GM13977 (cell line): ENCODE results near the gene PKNOX2.

Experiments
- DNase-seq: peaks from one replicate; pipeline ENCODE4 v3.0.0; 2012; ENCODE audit warnings: low spot score
- in situ Hi-C: fragments of 300-500 bp; cut with MboI; formaldehyde crosslinking; loops from one replicate; pipeline ENCODE4 v1.12.0; 2022; ENCODE audit warnings: low sequenced_read_pairs, low pct_unique_long_range_greater_than_20kb, mixed read lengths, inconsistent platforms; ENCODE audit not compliant: unreplicated experiment
- TF ChIP-seq, protein P1 (sequence below): IDR thresholded peaks from 2 replicates; pipeline ENCODE4 v1.5.1; 2012; ENCODE audit warnings: mild to moderate bottlenecking, control low read depth; ENCODE audit not compliant: insufficient read depth; ENCODE audit errors: extremely low read depth, missing control alignments

PKNOX2 gene

DNA sequence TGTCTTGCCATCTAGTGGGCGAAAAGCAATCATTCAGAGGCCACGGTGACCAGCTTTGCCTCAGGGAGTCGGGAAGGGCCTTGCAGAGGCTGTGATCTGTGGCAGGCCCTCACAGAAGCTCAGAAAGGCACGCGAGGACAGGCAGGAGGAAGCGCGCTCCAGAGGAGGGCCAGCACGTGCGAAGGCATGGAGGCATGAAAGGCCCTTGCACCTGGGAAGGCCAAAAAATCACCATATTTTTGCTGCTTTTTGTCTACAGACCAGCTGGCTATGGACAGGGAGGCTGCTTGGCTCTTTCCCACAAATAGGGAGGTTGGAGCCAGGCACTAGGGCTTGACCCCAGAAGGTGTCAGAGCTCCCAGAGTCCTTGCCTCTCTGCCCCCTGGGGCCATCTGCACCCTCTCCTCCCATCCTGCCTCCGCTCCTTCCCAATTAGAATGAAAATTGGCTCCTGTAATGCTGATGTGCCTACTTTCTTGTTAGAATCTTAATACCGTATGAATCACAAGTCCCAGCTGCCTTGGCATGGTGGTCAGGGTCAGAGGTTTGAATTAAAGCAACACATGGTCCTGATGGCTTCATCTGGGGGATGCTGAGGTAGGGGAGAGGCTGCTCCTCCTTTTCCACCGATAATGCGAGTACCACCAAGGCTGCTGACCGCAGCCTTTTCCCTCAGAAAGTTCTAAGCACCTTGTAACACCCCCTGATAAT, 262.4 kb downstream of the PKNOX2 start:
- TF ChIP-seq, protein P1, sequence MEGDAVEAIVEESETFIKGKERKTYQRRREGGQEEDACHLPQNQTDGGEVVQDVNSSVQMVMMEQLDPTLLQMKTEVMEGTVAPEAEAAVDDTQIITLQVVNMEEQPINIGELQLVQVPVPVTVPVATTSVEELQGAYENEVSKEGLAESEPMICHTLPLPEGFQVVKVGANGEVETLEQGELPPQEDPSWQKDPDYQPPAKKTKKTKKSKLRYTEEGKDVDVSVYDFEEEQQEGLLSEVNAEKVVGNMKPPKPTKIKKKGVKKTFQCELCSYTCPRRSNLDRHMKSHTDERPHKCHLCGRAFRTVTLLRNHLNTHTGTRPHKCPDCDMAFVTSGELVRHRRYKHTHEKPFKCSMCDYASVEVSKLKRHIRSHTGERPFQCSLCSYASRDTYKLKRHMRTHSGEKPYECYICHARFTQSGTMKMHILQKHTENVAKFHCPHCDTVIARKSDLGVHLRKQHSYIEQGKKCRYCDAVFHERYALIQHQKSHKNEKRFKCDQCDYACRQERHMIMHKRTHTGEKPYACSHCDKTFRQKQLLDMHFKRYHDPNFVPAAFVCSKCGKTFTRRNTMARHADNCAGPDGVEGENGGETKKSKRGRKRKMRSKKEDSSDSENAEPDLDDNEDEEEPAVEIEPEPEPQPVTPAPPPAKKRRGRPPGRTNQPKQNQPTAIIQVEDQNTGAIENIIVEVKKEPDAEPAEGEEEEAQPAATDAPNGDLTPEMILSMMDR: no peak
- in situ Hi-C loops: no loop called here
- no peak for DNase-seq

DNA sequence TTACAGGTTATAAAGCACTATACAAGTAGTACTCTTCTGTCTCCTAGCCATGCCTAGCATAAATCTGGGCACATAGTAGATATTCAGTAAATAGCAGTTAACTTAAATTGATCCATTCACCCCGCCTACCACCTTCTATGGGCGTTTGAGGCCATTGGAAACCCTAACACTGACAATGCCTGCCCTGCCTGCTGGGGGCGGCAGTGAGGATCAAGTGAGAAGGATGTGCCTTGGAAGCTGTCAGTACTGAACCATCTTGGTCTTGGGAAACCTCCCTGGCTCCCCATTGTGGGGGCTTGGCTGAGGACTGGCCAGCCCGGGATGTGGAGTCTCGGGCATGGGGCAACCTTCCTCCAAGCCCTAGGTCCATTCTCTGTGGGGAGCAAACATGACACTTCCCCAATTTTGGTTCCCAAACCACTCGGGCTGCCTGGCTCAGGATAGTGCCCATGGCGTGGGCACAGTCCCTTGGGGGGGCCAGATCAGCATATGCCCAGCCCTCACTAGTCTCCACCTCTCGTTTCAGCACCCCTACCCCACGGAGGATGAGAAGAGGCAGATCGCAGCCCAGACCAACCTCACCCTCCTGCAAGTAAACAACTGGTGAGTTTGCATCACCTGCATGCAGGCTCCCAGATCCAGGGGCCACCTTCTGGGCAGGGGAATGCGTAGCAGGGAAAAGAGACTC, 264.1 kb downstream of the PKNOX2 start:
- TF ChIP-seq, protein P1: peak; percentile 12
- in situ Hi-C loops: no loop called here
- no peak for DNase-seq

DNA sequence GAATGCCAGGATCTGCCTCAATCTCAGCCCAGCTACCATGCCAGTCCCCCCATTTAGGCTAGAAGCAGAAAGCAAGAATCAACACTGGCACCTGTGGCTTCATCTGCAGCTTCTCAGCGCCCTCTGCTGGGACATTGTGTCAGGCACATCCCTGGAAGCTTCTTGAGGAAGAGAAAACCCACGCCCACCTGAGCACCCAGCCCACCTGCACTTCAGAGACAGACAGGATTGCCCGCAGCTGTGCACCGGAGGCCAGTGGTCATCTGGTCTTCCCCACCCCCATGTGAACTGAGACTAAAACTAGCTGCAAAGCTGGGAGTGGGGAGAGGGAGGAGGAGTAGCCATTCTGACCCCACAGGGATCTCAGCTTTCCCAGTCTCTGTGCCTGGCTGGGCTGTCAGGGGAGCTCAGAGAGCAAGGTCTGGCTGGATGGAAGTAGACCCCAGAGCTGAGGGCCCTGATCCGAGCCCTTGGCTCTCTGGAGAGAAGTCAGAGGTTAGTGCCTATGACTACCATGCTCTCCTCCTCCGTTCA, 264.7 kb downstream of the PKNOX2 start:
- peak; percentile 74 for DNase-seq
- TF ChIP-seq, protein P1: peak; percentile 87
- in situ Hi-C loops: no loop called here

DNA sequence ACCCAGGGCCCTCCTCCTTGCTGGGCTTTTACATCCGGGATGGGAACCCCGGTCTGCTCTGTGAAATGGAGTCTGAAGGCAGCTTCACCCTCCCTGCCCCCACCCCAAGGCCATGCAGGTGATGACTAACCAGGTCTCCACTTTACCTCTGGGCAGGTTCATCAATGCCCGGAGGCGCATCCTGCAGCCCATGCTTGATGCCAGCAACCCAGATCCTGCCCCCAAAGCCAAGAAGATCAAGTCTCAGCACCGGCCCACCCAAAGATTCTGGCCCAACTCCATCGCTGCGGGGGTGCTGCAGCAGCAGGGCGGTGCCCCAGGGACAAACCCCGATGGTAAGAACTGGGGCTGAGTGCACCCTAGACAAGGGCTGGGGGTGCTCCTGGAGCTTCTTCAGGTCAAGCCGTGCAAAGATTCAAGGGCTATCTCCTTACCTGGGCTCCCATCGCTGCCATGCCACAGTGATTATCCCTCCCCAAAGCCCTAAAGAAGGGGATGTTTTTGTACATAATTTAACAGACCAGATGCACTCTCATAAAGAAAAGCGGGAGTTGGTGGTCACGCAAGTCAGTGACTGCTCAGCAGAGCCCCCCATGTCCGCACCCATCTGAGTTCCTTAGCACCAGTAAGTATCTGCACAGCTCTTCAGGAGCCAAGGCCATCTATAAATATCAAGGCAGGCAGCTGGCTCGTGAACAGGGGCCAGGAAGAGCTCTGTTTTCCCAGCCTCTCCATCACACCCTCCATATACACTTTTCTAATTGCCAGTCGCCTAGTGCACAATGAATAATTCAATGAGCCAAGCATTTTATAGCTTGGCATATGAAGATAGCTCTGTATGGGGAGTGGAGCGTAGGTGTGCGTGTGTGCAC, 265.5 kb downstream of the PKNOX2 start:
- in situ Hi-C loops: no loop called here
- TF ChIP-seq, protein P1: no peak
- DNase-seq: no peak

DNA sequence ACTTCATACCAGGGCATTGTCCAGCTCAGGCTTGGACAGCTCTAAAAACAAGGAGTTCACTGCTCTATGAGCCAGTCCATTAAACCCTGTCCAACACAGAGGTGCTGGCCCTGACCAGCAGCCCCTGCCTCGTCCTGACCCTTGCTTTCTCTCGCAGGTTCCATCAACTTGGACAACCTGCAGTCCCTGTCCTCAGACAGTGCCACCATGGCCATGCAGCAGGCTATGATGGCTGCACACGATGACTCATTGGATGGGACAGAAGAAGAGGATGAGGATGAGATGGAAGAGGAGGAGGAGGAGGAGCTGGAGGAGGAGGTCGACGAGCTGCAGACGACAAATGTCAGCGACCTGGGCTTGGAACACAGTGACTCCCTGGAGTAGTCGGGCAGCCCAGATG, 266.5 kb downstream of the PKNOX2 start:
- in situ Hi-C loops: no loop called here
- no peak for DNase-seq
- TF ChIP-seq, protein P1: no peak

DNA sequence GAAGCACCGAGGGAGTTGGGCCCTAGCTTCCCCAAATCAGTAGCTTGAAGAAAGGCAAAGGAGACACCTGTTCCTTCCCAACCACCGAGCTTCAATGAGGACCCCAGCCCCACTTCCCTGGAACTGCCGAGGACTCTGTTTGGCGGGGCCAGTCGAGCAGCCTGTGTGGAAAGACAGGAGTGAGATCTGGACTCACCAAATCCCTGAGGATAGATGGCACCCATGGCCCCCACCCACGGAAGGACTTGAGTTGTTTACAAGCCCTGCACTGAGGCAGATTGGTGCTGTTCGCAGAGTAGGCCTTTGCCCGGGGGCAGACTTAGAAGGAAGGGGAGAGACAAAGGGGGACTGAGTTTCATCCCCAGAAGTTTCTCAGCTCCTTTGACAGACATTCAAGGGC, 266.9 kb downstream of the PKNOX2 start:
- DNase-seq: no peak
- in situ Hi-C loops: no loop called here
- TF ChIP-seq, protein P1: no peak
